Stimulated activated CD8-positive, alpha-beta memory T cell treated with anti-CD3 and anti-CD28 coated beads, Interleukin-7, amount 100 ng/mL, for 24 hours (primary cell): ENCODE results near the gene ALKBH5.

Experiments used
- DNase-seq: peaks from one replicate; pipeline ENCODE4 v3.0.0-alpha.2; 2020; ENCODE audit warnings: low read depth

Gene ALKBH5

GRCh38 chr17:18158022-18158600, 25.5 kb upstream of the ALKBH5 start:
- peak; percentile 92 for DNase-seq

DNA sequence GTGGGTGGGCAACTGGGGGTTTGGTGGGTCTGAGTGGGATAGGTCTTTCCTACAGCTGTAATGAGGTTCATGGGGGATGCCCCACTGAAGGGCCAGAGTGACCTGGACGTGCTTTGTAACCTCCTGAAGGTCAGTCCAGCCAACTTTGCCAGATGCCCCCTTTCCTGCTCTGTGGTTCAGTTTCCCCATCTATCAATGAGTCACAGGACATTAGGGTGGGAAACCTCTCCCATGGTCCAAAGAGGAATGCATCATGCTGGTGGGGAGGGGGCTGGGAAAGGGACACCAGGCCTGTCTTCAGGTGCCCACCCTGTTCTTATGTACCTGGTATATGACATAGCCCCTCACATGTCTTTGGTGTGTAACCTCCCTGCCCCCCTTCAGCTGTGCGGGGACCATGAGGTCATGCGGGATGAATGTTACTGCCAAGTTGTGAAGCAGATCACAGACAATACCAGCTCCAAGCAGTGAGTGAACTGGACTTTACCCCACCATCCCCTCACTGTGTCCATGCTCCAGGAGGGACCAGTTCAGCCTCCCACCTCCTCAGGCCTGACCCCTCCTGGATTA, 24.0 kb upstream of the ALKBH5 start:
- no peak for DNase-seq

DNA sequence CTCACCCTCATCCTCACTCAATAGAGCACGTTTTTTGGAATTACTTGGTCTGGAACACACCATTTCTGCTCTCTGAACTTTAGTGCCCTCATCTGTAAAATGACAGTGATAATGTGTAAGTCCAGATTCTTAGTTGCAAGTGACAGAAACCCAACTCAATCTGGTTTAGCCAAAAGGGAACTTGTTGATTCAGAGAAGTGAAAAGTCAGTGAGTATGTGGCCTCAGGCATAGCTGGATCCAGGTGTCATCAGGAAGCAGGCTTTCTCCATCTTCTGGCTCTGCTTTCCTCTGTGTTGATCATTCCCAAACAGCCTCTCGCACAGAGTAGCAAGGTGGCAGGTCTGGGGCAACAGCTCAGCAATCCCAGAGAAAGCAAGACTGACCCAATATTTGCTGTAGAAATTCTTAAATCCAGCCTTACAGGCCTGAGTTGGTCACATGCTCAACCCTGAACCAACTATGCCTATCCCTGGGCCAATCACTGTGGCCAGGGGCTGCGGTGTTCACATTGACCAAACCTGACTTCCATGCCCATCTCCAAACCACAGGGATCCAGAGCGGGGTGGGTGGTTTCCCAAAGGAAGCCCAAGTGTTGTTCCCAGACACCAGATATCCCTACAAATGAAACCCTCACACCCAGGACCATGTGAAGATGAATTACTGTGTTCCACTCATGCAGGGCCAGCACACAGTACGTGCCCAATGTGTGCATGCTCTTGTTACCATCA, 23.3 kb upstream of the ALKBH5 start:
- DNase-seq, result no peak

DNA sequence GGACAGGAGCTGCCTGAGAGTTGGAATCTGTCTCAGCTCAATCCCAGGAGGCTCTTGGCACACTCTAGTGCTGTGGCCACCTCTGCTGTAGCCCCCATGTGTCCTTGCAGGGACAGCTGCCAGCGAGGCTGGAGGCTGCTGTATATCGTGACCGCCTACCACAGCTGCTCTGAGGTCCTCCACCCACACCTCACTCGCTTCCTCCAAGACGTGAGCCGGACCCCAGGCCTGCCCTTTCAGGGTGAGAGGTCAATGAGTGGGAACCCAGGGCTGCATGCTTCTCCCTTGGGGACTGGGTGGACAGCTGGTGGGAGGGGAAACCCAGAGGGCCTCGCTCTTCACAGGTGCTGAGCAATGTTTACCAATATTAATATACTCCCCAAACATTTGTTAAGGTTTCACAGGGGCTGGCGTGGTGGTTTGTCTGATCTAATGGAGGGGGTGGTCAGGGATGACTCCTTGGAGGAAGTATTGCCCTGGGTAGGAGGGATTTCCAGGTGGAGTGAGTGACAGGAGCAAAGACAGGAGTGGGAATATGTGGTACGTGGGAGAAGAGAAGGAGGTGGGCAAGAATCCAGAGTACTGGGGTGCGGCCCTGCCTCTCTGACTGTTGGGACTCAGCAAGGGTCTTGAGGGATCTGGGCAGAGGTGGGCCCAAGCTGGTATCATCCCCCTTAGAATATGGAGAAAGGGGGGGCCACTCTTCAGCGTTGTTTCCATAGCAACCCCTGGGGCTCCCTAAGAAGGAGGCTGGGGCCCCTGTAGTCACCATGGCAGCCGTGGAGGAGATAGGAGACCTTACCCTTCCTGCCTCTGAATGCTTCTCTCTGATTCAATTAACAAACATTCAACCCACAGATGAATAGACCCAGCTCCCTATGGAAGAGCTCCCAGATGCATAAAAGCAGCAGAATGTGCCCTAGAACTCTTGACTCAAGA, 22.2 kb upstream of the ALKBH5 start:
- no peak for DNase-seq

DNA sequence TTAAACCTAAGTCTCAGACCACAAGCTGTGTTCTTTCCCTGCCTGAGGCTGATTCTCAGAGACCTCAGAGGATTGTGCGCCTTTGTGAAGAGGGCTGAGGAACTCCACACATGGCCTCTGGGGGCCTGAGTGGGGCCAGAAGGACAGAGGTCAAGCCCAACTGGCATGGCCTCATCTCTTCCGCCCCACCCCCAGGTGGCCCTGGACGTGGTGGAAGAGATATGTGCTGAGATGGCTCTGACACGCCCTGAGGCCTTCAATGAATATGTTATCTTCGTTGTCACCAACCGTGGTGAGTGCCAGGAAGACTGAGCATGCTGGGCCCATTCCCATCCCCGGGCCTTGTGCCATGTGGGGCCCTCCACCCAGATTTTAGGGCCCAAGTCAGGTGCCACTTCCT, 20.1 kb upstream of the ALKBH5 start:
- DNase-seq, result no peak

GRCh38 chr17:18166894-18167293, 16.7 kb upstream of the ALKBH5 start:
- no peak for DNase-seq

GRCh38 chr17:18167421-18167820, 16.2 kb upstream of the ALKBH5 start:
- DNase-seq, result no peak

DNA sequence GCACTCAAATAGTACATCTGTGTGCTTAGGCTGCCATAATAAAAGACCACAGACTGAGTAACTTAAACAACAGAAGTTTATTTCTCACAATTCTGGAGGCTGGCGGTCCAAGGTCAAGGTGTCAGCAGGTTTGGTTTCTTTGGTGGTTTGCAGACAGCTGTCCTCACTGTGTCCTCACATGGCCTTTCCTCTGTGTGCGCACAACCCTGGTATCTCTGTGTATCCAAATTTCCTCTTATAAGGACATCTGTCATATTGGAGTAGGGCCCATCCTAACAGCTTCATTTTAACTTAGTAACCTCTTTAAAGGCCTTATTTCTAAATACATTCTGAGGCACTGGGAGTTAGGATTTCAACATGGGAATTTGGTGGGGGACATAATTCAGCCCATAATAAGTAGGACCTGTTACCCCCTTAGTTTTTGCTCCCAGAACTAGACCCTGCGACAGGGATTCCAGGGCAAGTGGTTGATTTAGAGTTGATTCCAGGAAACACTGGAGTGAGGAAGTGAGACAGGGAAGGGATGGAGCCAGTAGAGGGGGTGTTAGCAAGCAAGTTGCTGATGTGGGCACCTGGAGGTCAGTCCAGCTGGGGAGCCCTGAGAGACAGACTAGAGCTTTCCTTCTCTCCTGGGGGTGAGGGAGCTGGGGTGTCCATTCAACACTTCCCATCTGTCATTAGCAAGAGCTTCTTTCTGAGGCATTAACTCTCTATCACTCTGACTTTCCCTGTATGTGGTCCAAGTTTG, 10.9 kb upstream of the ALKBH5 start:
- DNase-seq, result no peak

GRCh38 chr17:18173740-18174139, 9.9 kb upstream of the ALKBH5 start:
- no peak for DNase-seq

DNA sequence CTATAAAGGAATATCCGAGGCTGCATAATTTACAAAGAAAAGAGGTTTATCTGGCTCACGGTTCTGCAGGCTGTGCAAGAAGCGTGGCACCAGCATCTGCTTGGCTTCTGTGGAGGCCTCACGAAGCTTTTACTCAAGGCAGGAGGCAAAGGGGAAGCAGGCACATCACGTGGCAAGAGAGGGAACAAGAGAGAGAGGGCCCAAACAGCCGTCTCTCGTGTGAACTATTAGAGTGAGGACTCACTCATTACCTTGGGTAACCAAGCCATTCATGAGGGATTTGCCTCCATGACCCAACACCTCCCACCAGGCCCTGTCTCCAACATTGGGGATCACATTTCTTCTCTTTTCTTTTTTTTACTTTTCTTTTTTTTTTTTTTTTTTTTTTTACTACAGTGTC, 7.5 kb upstream of the ALKBH5 start:
- DNase-seq, result no peak

DNA sequence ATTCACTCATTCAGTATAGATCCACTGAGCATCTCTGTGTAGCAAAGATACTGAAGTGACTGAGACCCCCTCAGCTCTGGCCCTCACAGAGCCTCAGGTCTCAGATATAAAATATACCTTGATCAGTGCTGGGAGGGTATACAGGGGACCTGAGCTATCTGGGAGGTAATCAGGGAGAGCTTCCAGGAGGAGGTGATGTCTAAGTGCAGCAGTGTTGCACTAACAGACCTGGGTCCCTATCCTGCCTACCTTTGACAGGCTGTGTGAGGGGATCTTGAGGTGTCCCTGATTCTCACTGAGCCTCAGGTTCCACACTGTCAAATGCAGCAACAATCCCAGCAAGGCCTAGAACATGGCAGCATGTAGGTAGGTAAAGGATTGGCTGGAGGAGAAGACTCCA, 6.5 kb upstream of the ALKBH5 start:
- DNase-seq, result no peak

GRCh38 chr17:18177722-18178121, 5.9 kb upstream of the ALKBH5 start:
- DNase-seq, result no peak

DNA sequence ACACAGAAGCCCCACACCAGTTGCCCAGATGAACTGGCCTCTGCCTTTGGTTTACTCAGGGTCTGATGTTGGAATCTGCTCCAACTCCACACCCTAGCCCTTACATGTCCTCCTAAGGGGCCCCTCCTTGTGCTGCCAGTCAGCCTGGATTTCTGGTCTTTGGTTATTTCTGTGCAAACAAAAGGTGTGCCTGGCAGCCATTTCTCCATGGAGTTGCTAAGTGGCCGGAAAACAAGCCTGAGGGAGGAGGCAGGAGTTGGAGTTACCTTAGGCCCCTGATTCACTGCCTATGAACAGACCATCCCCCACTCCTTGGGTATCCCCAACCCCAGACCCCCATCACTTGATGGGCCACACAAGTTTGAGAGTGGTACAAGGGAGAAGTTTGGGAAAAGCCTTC, 4.4 kb upstream of the ALKBH5 start:
- DNase-seq, result no peak

GRCh38 chr17:18179804-18180203, 3.8 kb upstream of the ALKBH5 start:
- DNase-seq, result no peak

- no peak for DNase-seq
These were observed 2.3 kb upstream of the ALKBH5 start for GRCh38 chr17:18181358-18181757.

DNA sequence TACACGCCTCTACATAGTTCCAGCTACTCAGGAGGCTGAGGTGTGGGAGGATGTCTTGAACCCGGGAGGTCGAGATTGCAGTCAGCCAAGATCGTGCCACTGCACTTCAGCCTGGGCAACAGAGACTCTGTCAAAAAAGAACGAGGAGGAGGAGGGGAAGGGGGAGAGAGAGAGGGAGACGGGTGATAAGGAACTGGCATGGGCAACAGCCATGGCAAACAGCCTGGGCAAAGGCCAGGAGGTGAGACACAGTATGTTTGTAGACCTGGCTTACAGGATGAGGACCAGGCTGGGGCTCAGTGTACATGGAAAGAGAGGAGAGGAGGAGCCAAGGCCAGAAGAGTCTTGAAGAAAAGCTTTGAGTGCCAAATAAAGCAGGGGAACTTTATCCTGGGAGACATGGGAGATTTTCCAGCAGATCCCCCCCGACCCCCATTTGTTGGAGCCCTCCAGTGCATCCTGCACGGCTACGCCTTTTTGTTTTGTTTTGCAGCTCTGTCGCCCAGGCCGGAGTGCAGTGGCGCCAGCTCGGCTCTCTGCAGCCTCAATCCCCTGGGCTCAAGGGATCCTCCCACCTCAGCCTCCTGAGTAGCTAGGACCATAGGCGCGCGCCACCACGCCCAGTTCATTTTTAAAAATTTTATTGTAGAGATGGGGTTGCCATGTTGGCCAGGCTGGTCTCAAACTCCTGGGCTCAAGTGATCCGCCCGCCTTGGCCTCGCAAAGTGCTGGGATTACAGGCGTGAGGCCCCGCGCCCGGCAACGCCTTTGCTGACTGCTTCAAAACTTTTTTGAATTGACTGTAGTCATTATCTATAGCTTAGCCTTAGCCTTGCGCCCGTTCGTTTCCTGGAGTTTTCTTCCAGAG, 1.3 kb upstream of the ALKBH5 start:
- no peak for DNase-seq

- peak; percentile 66 for DNase-seq
These were observed 672 bp upstream of the ALKBH5 start for GRCh38 chr17:18182978-18183333.

GRCh38 chr17:18184143-18185031, 759 bp downstream of the ALKBH5 start:
- peak; percentile 33 for DNase-seq

DNA sequence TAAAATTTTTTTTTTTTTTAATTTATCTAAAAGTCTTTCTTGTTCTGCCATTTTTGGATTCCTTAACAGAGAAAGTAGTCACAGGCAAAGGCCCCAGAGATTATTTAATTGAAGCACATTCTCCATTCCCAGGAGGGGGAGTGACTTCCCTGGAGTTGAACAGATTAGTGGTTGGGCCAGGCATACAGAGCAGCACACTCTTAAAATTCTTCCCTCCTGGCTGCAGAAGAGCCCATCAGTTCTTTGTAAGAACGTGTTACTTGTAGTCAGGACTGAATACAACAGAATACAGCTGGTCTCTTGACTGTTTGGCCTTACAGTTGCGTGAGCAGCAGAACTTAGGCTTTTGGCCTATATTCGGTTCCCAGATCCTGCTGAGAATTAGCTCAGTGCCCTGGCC, 1.8 kb downstream of the ALKBH5 start:
- no peak for DNase-seq
